Duodenal mucosa (tissue), 2 donors: ENCODE measurements around the gene ZCCHC10.

Experiments
- H3K27ac ChIP-seq: one replicate; pipeline ENCODE4 v1.7.0; 2013; ENCODE audit warnings: low read depth, low read length
- H3K27me3 ChIP-seq, 2 donors: one replicate each; pipeline ENCODE4 v1.7.0; 2013; ENCODE audit warnings: low read length in 2 of 2, control low read depth in 1 of 2; ENCODE audit not compliant: insufficient read depth in 2 of 2, control insufficient read depth in 1 of 2
- H3K36me3 ChIP-seq, 2 donors: one replicate each; pipeline ENCODE4 v1.7.0; 2013; ENCODE audit warnings: low read length in 2 of 2, control low read depth in 1 of 2; ENCODE audit not compliant: insufficient read depth in 2 of 2, control insufficient read depth in 1 of 2
- H3K4me1 ChIP-seq, 2 donors: one replicate each; pipeline ENCODE4 v1.7.0; 2013; ENCODE audit warnings: low read length in 2 of 2, control low read depth in 1 of 2; ENCODE audit not compliant: insufficient read depth in 2 of 2, control insufficient read depth in 1 of 2
- H3K4me3 ChIP-seq, 2 donors: one replicate each; pipeline ENCODE4 v1.7.0; 2013; ENCODE audit warnings: low read length in 2 of 2, low read depth in 1 of 2
- H3K9ac ChIP-seq, 2 donors: one replicate each; pipeline ENCODE4 v1.7.0; 2013; ENCODE audit warnings: low read length in 2 of 2, low read depth in 1 of 2
- H3K9me3 ChIP-seq, 2 donors: one replicate each; pipeline ENCODE4 v1.7.0; 2013; ENCODE audit warnings: low read length in 2 of 2, control low read depth in 1 of 2; ENCODE audit not compliant: control insufficient read depth in 1 of 2

Gene ZCCHC10

GRCh38 chr5:133025804-133026663 is at the start of gene ZCCHC10:
ZCCHC10 (minus strand) TSS chr5:133026549; CDS start chr5:133026537, 12 bp downstream.
- Histone ChIP-seq H3K4me1 (peaks cover 4 to 7% of the 10 kb centered on the region in 2 donors), H3K9ac (peak within 1 kb of the TSS; percentile 79 to 95), H3K4me3 (peak within 1 kb of the TSS; percentile 92 to 99), H3K27ac (peak within 1 kb of the TSS; percentile 93), H3K27me3 (no peaks in the 10 kb centered on the region), H3K9me3 (no peaks in the 10 kb centered on the region), H3K36me3 (peaks cover 0 to 11% of the 10 kb centered on the region in 2 donors)

- no peak overlapping the region for H3K4me3 ChIP-seq
- peaks cover 35 to 49% of the 10 kb centered on the region in 2 donors for H3K36me3 ChIP-seq
- no peaks in the 10 kb centered on the region for H3K27me3 ChIP-seq
- H3K27ac ChIP-seq = no peak overlapping the region
- H3K4me1 ChIP-seq = no peaks in the 10 kb centered on the region
- H3K9ac ChIP-seq = no peak overlapping the region
- no peaks in the 10 kb centered on the region for H3K9me3 ChIP-seq
Measured at GRCh38 chr5:133075572-133076536, 49.5 kb upstream of the ZCCHC10 start.

- no peaks in the 10 kb centered on the region for H3K9me3 ChIP-seq
- H3K4me1 ChIP-seq = no peaks in the 10 kb centered on the region
- H3K4me3 ChIP-seq = no peak overlapping the region
- H3K27ac ChIP-seq = no peak overlapping the region
- H3K27me3 ChIP-seq = no peaks in the 10 kb centered on the region
- no peak overlapping the region for H3K9ac ChIP-seq
- H3K36me3 ChIP-seq = peaks cover 28 to 71% of the 10 kb centered on the region in 2 donors
Measured at GRCh38 chr5:133072021-133072420, 45.7 kb upstream of the ZCCHC10 start.

GRCh38 chr5:133066045-133066444 is 39.7 kb upstream of the ZCCHC10 start:
- no peaks in the 10 kb centered on the region for H3K9me3 ChIP-seq
- H3K4me3 ChIP-seq = no peak overlapping the region
- no peaks in the 10 kb centered on the region for H3K4me1 ChIP-seq
- no peak overlapping the region for H3K9ac ChIP-seq
- H3K27ac ChIP-seq = no peak overlapping the region
- no peaks in the 10 kb centered on the region for H3K27me3 ChIP-seq
- peaks cover 0 to 50% of the 10 kb centered on the region in 2 donors for H3K36me3 ChIP-seq

- Histone ChIP-seq H3K36me3 (peaks cover 0 to 44% of the 10 kb centered on the region in 2 donors), H3K9ac (no peak overlapping the region), H3K27me3 (no peaks in the 10 kb centered on the region), H3K4me1 (no peaks in the 10 kb centered on the region), H3K27ac (no peak overlapping the region), H3K9me3 (no peaks in the 10 kb centered on the region), H3K4me3 (no peak overlapping the region)
Measured at GRCh38 chr5:133065471-133065870, 39.1 kb upstream of the ZCCHC10 start.

GRCh38 chr5:133063965-133064364 is 37.6 kb upstream of the ZCCHC10 start:
- Histone ChIP-seq H3K27me3 (no peaks in the 10 kb centered on the region), H3K27ac (no peak overlapping the region), H3K9me3 (no peaks in the 10 kb centered on the region), H3K9ac (no peak overlapping the region), H3K36me3 (peaks cover 0 to 30% of the 10 kb centered on the region in 2 donors), H3K4me3 (no peak overlapping the region), H3K4me1 (no peaks in the 10 kb centered on the region)

- Histone ChIP-seq H3K27ac (no peak overlapping the region), H3K4me3 (no peak overlapping the region), H3K9me3 (no peaks in the 10 kb centered on the region)
Measured at GRCh38 chr5:133062276-133062675, 35.9 kb upstream of the ZCCHC10 start.

GRCh38 chr5:133059621-133060020 is 33.3 kb upstream of the ZCCHC10 start:
- no peak overlapping the region for H3K27ac ChIP-seq
- peaks cover 0 to 10% of the 10 kb centered on the region in 2 donors for H3K4me1 ChIP-seq
- no peaks in the 10 kb centered on the region for H3K9me3 ChIP-seq
- no peak overlapping the region for H3K9ac ChIP-seq
- H3K4me3 ChIP-seq = no peak overlapping the region
- H3K36me3 ChIP-seq = no peaks in the 10 kb centered on the region
- H3K27me3 ChIP-seq = no peaks in the 10 kb centered on the region

More at GRCh38 chr5:133062276-133062675, 35.9 kb upstream of the ZCCHC10 start:
- H3K27me3 ChIP-seq = no peaks in the 10 kb centered on the region
- H3K4me1 ChIP-seq = peaks cover 0 to under 1% of the 10 kb centered on the region in 2 donors
- H3K9ac ChIP-seq = no peak overlapping the region
- peaks cover 0 to 19% of the 10 kb centered on the region in 2 donors for H3K36me3 ChIP-seq

- H3K9me3 ChIP-seq = no peaks in the 10 kb centered on the region
- H3K9ac ChIP-seq = no peak overlapping the region
- no peaks in the 10 kb centered on the region for H3K36me3 ChIP-seq
- H3K4me1 ChIP-seq = peaks cover 13 to 19% of the 10 kb centered on the region in 2 donors
- H3K4me3 ChIP-seq = no peak overlapping the region
- H3K27me3 ChIP-seq = no peaks in the 10 kb centered on the region
- no peak overlapping the region for H3K27ac ChIP-seq
Measured at GRCh38 chr5:133056891-133057290, 30.5 kb upstream of the ZCCHC10 start.
